T-helper 1 cell treated with Interleukin-12 subunit alpha and Interleukin-12 subunit beta and Interleukin-4 antibody, amounts not matched to agents 30 μg/mL and 1 μg/mL, for 36 hours (primary cell): ENCODE data around the gene PPP4R1.

ENCODE experiments used
- H3K27ac Mint-ChIP-seq: one replicate; pipeline ENCODE4 v1.8.0; 2021; ENCODE audit warnings: mild to moderate bottlenecking, mixed read lengths
- H3K27me3 Mint-ChIP-seq: one replicate; pipeline ENCODE4 v1.8.0; 2021; ENCODE audit warnings: low read depth, mixed read lengths
- H3K36me3 Mint-ChIP-seq: one replicate; pipeline ENCODE4 v1.8.0; 2021; ENCODE audit warnings: low read depth, mixed read lengths
- H3K4me1 Mint-ChIP-seq: one replicate; pipeline ENCODE4 v1.8.0; 2021; ENCODE audit warnings: low read depth, mixed read lengths
- H3K4me3 Mint-ChIP-seq: one replicate; pipeline ENCODE4 v1.8.0; 2021; ENCODE audit warnings: mild to moderate bottlenecking, moderate library complexity, mixed read lengths
- H3K9me3 Mint-ChIP-seq: one replicate; pipeline ENCODE4 v1.8.0; 2021; ENCODE audit warnings: mixed read lengths

Gene PPP4R1

GRCh38 chr18:9506046-9506792 lies 108.1 kb downstream of the PPP4R1 start:
- Mint-ChIP-seq H3K9me3 (peaks cover 12% of the 10 kb centered on the region), H3K4me1 (no peaks in the 10 kb centered on the region), H3K27me3 (no peaks in the 10 kb centered on the region), H3K36me3 (peaks cover 13% of the 10 kb centered on the region), H3K4me3 (no peak overlapping the region), H3K27ac (no peak overlapping the region)
